ENCODE results near the gene SCAANT1.

The SCAANT1 gene

GRCh38 chr3:63896332-63897030, 15.7 kb downstream of the SCAANT1 start:
- no peak overlapping the region for H3K27ac ChIP-seq
- TF ChIP-seq ZFX (IDR thresholded peaks at IDR 0.05; ENCODE audit: borderline replicate concordance) (no peak), CTCF (IDR thresholded peaks at IDR 0.05) (no peak)

DNA sequence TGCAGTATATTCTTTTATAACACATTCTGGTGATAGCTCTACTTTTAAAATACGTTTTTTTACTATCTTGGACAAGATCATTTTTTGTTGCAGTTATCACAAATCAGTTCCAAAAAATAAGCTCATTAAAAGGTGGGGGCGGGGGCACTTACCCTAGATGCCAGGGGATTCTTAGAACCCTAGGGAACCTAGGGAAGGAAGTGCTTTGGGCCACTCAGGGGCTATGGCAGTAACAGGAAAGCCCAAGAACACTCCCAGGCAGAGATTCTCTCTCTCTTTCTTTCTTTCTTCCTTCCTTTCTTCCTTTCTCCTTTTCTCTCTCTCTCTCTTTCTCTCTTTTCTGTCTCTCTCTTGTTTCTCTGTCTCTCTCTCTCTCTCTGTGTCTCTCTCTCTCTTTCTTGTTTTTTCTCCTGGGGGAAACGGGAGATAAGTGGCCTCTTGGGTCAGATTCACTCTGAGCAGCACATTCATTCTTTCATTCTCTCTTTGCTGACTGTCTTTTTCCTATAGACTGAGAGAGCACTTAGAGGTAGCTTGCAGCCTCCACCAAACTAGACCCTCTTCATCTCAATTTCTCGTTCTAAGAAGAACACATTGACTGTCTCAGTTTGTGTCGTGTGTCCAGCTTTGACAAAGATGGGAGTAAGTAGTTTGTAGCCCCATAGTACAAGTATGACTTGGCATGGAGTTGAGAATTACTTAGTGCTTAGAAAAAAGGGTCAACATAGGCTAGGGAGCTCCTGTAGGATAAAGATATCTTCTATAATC, 16.6 kb downstream of the SCAANT1 start:
- no peak overlapping the region for H3K27ac ChIP-seq
- TF ChIP-seq ZFX (IDR thresholded peaks at IDR 0.05; ENCODE audit: borderline replicate concordance) (no peak), CTCF (IDR thresholded peaks at IDR 0.05) (no peak)

GRCh38 chr3:63892773-63893352, 19.3 kb downstream of the SCAANT1 start:
- H3K27ac ChIP-seq = no peak overlapping the region
- no peak for TF ChIP-seq CTCF (IDR thresholded peaks at IDR 0.05)
- no peak for TF ChIP-seq ZFX (IDR thresholded peaks at IDR 0.05; ENCODE audit: borderline replicate concordance)

DNA sequence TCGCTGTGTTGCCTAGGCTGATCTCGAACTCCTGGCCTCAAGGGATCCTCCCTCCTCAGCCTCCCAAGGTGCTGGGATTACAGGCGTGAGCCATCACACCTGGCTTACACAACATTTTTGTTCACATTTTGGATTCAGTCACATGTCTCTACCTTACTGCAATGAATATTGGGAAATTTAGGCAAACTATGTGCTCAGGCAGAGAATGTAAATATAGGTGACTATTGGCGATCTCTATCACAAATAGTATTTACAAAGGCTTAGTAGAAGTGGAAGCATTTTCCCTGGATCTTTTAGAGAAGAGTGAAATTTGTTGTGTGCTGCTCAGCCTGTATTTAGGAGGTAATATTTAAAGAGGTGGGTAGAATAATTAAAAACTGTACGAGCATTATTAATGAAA, 20.7 kb downstream of the SCAANT1 start:
- TF ChIP-seq ZFX (IDR thresholded peaks at IDR 0.05; ENCODE audit: borderline replicate concordance) = no peak
- no peak for TF ChIP-seq CTCF (IDR thresholded peaks at IDR 0.05)
- no peak overlapping the region for H3K27ac ChIP-seq

- H3K27ac ChIP-seq = no peak overlapping the region
- TF ChIP-seq CTCF (IDR thresholded peaks at IDR 0.05) (no peak), ZFX (IDR thresholded peaks at IDR 0.05; ENCODE audit: borderline replicate concordance) (no peak)
These were observed 25.3 kb downstream of the SCAANT1 start for GRCh38 chr3:63886858-63887257.

DNA sequence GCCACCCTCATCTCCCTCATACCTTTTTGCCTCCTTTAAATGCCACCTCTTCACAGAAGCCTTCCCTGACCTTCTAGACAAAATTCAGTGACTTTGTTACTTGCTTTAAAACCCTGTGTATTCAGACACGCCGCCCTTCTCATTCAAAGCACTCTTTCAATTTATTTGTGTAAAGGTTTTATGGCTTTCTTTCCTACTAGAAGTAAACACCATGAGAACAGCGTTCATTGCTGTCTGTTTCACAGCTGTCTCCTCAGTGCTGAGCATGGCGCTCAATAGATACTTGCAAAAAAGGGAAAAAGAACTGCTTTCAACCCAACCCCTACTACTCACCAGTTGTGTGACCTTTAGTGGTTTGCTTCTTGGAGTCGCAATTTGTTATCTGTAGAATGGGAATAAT, 31.5 kb downstream of the SCAANT1 start:
- TF ChIP-seq CTCF (IDR thresholded peaks at IDR 0.05) = no peak
- TF ChIP-seq ZFX (IDR thresholded peaks at IDR 0.05; ENCODE audit: borderline replicate concordance) = no peak
- H3K27ac ChIP-seq = no peak overlapping the region
